Kidney epithelial cell (primary cell): ENCODE results near the gene RAPGEF1. TPM values are rescaled to one million over a fixed set of nuclear protein-coding genes. Genes with fewer than 3 reads are reported as not detected.

Experiments
- DNase-seq: peaks from one replicate; pipeline ENCODE4 v3.0.0-alpha.2; 2010; ENCODE audit warnings: low read depth
- H3K27me3 ChIP-seq: 2 replicates; pipeline ENCODE4 v1.6.0; 2011; ENCODE audit warnings: low read length; ENCODE audit not compliant: control insufficient read depth, insufficient read depth
- H3K36me3 ChIP-seq: 2 replicates; pipeline ENCODE4 v1.5.1; 2011; ENCODE audit warnings: low read length; ENCODE audit not compliant: control insufficient read depth, insufficient read depth
- H3K4me3 ChIP-seq: 2 replicates; pipeline ENCODE4 v1.5.1; 2011; ENCODE audit warnings: low read depth, mild to moderate bottlenecking, control low read depth, low read length
- total RNA-seq: library from RNA; depleted of rRNA; stranded (reverse); fragments of >200 nt; gene quantifications from 2 replicates; pipeline ENCODE4 v1.2.3, GENCODE V29; 2015
- TF ChIP-seq, protein P1 (sequence below): IDR thresholded peaks from 2 replicates; pipeline ENCODE4 v1.5.1; 2011; ENCODE audit warnings: mild to moderate bottlenecking, moderate library complexity, low read length, control low read depth, inconsistent platforms; ENCODE audit not compliant: insufficient read depth, poor library complexity, severe bottlenecking

RAPGEF1 gene
- total RNA-seq, 1 donor from 2014 or later, result 43.5 TPM

GRCh38 chr9:131641618-131642495 lies 98.0 kb downstream of the RAPGEF1 start:
- Histone ChIP-seq H3K4me3 (no peak overlapping the region), H3K36me3 (no peaks in the 10 kb centered on the region), H3K27me3 (no peaks in the 10 kb centered on the region)
- DNase-seq, result no peak
- TF ChIP-seq, protein P1, sequence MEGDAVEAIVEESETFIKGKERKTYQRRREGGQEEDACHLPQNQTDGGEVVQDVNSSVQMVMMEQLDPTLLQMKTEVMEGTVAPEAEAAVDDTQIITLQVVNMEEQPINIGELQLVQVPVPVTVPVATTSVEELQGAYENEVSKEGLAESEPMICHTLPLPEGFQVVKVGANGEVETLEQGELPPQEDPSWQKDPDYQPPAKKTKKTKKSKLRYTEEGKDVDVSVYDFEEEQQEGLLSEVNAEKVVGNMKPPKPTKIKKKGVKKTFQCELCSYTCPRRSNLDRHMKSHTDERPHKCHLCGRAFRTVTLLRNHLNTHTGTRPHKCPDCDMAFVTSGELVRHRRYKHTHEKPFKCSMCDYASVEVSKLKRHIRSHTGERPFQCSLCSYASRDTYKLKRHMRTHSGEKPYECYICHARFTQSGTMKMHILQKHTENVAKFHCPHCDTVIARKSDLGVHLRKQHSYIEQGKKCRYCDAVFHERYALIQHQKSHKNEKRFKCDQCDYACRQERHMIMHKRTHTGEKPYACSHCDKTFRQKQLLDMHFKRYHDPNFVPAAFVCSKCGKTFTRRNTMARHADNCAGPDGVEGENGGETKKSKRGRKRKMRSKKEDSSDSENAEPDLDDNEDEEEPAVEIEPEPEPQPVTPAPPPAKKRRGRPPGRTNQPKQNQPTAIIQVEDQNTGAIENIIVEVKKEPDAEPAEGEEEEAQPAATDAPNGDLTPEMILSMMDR, result no peak

DNA sequence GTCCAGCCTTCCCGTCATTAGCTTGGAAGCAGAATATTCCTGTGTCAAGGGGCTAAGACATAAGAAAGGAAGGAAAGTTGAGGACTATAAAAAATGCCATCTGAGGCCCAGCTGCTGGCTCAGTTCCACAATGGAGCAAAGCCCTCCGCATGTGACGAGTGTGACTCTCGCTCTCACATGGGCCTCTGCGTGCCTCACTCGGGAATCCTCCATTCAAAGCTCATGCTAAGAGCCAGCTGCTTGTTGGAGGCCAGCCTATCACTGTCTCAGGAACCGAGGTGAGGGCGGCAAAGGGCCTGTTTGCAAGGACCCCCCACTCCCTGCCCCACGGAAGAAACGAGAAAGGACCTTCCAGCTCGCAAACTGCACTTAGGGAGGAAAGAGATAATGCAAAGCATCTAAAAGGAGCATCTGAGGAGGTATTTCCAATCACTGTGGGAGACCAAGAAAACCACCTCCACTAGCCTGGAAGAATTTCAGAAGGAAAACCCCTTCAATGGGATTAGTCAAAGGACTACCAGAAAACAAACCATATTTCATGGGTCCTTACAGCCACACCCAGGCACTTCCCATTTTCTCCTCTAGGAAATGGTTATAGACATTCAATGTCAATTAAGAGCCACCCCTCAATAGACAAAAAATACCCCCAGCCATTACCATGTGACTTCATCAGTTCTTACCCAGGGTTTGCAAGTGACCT lies 99.3 kb downstream of the RAPGEF1 start:
- no peaks in the 10 kb centered on the region for H3K27me3 ChIP-seq
- TF ChIP-seq, protein P1, result no peak
- no peaks in the 10 kb centered on the region for H3K36me3 ChIP-seq
- H3K4me3 ChIP-seq, result no peak overlapping the region
- DNase-seq, result no peak

DNA sequence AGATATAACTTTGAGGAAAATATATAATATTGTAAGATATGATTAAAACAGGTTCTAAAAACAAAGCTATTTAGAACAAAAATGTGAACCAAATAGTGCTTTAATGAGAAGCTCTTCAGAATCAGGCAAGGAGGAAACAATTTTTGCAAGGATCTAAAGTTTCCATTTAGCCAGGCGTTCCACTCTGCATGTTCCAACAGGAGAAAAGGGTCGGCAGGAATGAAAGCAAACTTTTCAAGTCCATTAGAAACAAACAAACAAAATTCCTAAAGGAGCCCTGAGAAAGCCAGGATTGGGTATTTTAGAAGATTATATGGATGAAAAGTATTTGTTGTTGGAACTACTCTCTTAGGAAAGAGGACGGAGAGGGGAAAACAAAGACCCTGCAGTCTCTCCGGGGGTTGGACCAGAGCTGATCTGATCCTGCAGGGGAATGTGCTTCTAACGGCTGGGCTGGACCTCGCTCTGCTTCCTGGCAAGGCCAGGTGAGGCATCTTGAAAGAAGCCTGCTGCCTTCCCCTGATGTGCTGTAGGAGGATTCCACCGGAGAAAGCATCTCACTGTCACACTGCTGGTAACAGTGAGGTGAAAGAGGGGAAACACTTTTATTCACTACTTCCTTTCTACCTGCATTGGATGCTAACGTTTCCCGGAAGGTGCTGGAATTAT lies 100.0 kb downstream of the RAPGEF1 start:
- Histone ChIP-seq H3K27me3 (no peaks in the 10 kb centered on the region), H3K4me3 (no peak overlapping the region), H3K36me3 (no peaks in the 10 kb centered on the region)
- DNase-seq, result no peak
- TF ChIP-seq, protein P1, result no peak

DNA sequence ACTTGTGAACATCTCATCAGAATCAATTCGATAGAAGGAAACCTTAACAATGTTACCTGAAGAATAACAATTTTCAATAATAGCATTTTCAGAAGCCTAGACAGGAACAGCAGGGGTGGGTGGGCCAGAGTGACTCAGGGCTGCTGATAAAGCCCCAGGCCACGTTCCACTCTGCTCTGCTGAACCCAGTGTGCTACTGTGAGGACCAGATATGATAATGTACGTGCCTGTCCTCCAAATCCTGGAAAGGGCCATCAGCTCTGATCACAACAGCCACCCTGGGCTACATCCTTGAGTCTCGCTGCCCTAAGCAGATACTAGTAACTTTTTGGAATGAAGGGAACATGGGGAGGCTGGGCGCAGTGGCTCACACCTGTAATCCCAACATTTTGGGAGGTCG lies 103.3 kb downstream of the RAPGEF1 start:
- Histone ChIP-seq H3K36me3 (no peaks in the 10 kb centered on the region), H3K4me3 (no peak overlapping the region), H3K27me3 (no peaks in the 10 kb centered on the region)
- no peak for DNase-seq
- TF ChIP-seq, protein P1, result no peak

DNA sequence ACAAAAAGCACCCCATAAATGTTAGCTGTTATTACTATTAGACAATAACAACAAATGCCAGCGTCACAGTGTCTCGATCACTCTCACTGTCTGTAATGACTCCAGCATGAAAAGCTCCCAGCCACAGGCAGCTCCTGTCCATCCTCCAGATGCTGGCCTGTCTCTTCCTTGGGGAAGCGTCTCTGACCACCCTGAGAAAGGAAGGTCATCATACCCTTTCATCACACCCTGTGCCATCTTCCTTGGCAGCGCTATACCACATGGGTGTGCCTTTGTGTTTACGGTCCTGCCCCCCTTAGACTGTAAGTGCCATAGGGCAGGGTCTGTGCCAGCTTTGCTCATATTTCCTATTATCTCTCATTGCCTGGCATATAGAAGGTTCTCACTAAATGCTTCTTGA lies 104.0 kb downstream of the RAPGEF1 start:
- Histone ChIP-seq H3K4me3 (no peak overlapping the region), H3K27me3 (no peaks in the 10 kb centered on the region), H3K36me3 (no peaks in the 10 kb centered on the region)
- no peak for DNase-seq
- TF ChIP-seq, protein P1, result no peak
